Caco-2 (cell line): Measurements from ENCODE around the gene USP53. TPM values are rescaled to one million over a fixed set of nuclear protein-coding genes. Genes with fewer than 3 reads are reported as not detected.
"Not testable (repeated sequence)": the region's sequence is repeated elsewhere in the genome, so short reads cannot be mapped to it uniquely, and the experiment has no call there.

ENCODE experiments used
- BruUV-seq: library from RNA; stranded (reverse); fragments of 400-500 nt; replicated peaks from 2 replicates; lab custom pipeline; 2021; lab: Mats Ljungman, UMichigan
- CTCF ChIA-PET: fragments of 300-600 bp; sonication (Branson Sonifier 250); formaldehyde crosslinking; loops from one replicate; lab custom pipeline; 2022; ENCODE audit warnings: antibody characterized with exemption; lab: Charles Lee
- POLR2A ChIA-PET: fragments of 300-600 bp; sonication (Branson Sonifier 250); formaldehyde crosslinking; loops from one replicate; lab custom pipeline; 2022; ENCODE audit warnings: antibody characterized with exemption; lab: Charles Lee
- DNase-seq, 2 experiments: peaks; one replicate each; pipeline versions ENCODE4 v3.0.0 to v3.0.0-alpha.2; 2020 to 2022
- H3K27me3 ChIP-seq: replicated peaks from 2 replicates; pipeline ENCODE4 v1.6.0; 2011; ENCODE audit warnings: low read length; ENCODE audit not compliant: control insufficient read depth, insufficient read depth
- H3K36me3 ChIP-seq: 2 replicates; pipeline ENCODE4 v1.5.1; 2011; ENCODE audit warnings: low read length; ENCODE audit not compliant: control insufficient read depth, insufficient read depth
- H3K4me1 ChIP-seq: fragments of 250-450 bp; sonication (Bioruptor Pico); 2 replicates; pipeline ENCODE4 v1.5.1; 2020; ENCODE audit warnings: mild to moderate bottlenecking
- H3K4me3 ChIP-seq: 2 replicates; pipeline ENCODE4 v1.5.1; 2011; ENCODE audit warnings: low read depth, mild to moderate bottlenecking, control low read depth, low read length
- H3K9me3 ChIP-seq: fragments of 250-450 bp; sonication (Bioruptor Pico); 2 replicates; pipeline ENCODE4 v1.5.1; 2020; ENCODE audit warnings: mild to moderate bottlenecking, moderate library complexity
- H3K27ac Mint-ChIP-seq: one replicate; pipeline ENCODE4 v1.8.0; 2022; ENCODE audit warnings: mixed read lengths; ENCODE audit not compliant: unreplicated experiment
- H3K27me3 Mint-ChIP-seq: one replicate; pipeline ENCODE4 v1.8.0; 2022; ENCODE audit warnings: mixed read lengths; ENCODE audit not compliant: insufficient read depth, unreplicated experiment
- H3K36me3 Mint-ChIP-seq: one replicate; pipeline ENCODE4 v1.8.0; 2022; ENCODE audit warnings: mild to moderate bottlenecking, mixed read lengths; ENCODE audit not compliant: insufficient read depth, unreplicated experiment
- H3K4me1 Mint-ChIP-seq: one replicate; pipeline ENCODE4 v1.8.0; 2022; ENCODE audit warnings: low read depth, mixed read lengths; ENCODE audit not compliant: unreplicated experiment
- H3K4me3 Mint-ChIP-seq: one replicate; pipeline ENCODE4 v1.8.0; 2022; ENCODE audit warnings: mild to moderate bottlenecking, moderate library complexity, mixed read lengths; ENCODE audit not compliant: unreplicated experiment
- H3K9me3 Mint-ChIP-seq: one replicate; pipeline ENCODE4 v1.8.0; 2022; ENCODE audit warnings: mixed read lengths; ENCODE audit not compliant: unreplicated experiment
- intact Hi-C: fragments of 100-400 bp; cut with micrococcal nuclease; formaldehyde crosslinking; loops from one replicate; pipeline ENCODE4 v1.10.0; 2022; ENCODE audit not compliant: unreplicated experiment
- total RNA-seq: library from RNA; stranded (reverse); gene quantifications from 2 replicates; pipeline ENCODE4 v1.2.3, GENCODE V29; 2022
- TF ChIP-seq, protein P1 (sequence below), 2 experiments: fragments of 200-600 bp in 1 of 2; IDR thresholded peaks; 1 replicate in 1 of 2; 2 replicates in 1 of 2; pipeline versions ENCODE4 v1.5.1 to v1.8.0; 2011 to 2022; ENCODE audit warnings: antibody characterized with exemption in 1 of 2, control low read depth in 1 of 2, inconsistent platforms in 1 of 2, low read depth in 1 of 2, low read length in 1 of 2, mild to moderate bottlenecking in 1 of 2, moderate library complexity in 1 of 2; ENCODE audit not compliant: insufficient read depth in 1 of 2, severe bottlenecking in 1 of 2, unreplicated experiment in 1 of 2

The USP53 gene
- total RNA-seq, 1 experiment from 2014 or later, result 49.3 TPM

DNA sequence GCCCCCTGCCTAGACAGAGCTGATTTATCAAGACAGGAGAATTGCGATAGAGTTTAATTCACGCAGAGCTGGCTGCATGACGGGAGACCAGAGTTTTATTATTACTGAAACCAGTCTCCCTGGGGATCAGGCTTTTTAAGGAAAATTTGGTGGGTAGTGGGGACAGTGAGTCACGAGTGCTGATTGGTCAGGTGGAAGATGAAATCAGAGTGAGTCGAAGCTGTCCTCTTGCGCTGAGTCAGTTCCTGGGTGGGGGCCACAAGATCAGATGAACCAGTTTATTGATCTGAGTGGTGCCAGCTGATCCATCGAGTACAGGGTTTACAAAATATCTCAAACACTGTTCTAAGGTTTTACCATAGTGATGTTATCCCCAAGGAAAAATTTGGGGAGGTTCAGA lies 40.3 kb upstream of the USP53 start:
- POLR2A ChIA-PET, result no interaction called here
- Histone ChIP-seq H3K36me3 (no peaks in the 10 kb centered on the region), H3K4me1 (no peaks in the 10 kb centered on the region), H3K4me3 (no peak overlapping the region), H3K27me3 (no peaks in the 10 kb centered on the region), H3K9me3 (no peaks in the 10 kb centered on the region)
- no peak for DNase-seq
- no peaks in the 10 kb centered on the region for H3K27me3 Mint-ChIP-seq
- CTCF ChIA-PET, result no interaction called here
- no peaks in the 10 kb centered on the region for H3K9me3 Mint-ChIP-seq
- H3K4me1 Mint-ChIP-seq, result no peaks in the 10 kb centered on the region
- TF ChIP-seq, protein P1, sequence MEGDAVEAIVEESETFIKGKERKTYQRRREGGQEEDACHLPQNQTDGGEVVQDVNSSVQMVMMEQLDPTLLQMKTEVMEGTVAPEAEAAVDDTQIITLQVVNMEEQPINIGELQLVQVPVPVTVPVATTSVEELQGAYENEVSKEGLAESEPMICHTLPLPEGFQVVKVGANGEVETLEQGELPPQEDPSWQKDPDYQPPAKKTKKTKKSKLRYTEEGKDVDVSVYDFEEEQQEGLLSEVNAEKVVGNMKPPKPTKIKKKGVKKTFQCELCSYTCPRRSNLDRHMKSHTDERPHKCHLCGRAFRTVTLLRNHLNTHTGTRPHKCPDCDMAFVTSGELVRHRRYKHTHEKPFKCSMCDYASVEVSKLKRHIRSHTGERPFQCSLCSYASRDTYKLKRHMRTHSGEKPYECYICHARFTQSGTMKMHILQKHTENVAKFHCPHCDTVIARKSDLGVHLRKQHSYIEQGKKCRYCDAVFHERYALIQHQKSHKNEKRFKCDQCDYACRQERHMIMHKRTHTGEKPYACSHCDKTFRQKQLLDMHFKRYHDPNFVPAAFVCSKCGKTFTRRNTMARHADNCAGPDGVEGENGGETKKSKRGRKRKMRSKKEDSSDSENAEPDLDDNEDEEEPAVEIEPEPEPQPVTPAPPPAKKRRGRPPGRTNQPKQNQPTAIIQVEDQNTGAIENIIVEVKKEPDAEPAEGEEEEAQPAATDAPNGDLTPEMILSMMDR (IDR thresholded peaks at IDR 0.05; ENCODE audit: insufficient read depth in 1 of 2, low read depth in 1 of 2, low read length in 1 of 2, severe bottlenecking in 1 of 2, unreplicated experiment in 1 of 2), result no peak
- BruUV-seq, result no TSS peak
- no peaks in the 10 kb centered on the region for H3K36me3 Mint-ChIP-seq
- intact Hi-C loops, result no loop called here
- no peak overlapping the region for H3K27ac Mint-ChIP-seq
- no peak overlapping the region for H3K4me3 Mint-ChIP-seq

DNA sequence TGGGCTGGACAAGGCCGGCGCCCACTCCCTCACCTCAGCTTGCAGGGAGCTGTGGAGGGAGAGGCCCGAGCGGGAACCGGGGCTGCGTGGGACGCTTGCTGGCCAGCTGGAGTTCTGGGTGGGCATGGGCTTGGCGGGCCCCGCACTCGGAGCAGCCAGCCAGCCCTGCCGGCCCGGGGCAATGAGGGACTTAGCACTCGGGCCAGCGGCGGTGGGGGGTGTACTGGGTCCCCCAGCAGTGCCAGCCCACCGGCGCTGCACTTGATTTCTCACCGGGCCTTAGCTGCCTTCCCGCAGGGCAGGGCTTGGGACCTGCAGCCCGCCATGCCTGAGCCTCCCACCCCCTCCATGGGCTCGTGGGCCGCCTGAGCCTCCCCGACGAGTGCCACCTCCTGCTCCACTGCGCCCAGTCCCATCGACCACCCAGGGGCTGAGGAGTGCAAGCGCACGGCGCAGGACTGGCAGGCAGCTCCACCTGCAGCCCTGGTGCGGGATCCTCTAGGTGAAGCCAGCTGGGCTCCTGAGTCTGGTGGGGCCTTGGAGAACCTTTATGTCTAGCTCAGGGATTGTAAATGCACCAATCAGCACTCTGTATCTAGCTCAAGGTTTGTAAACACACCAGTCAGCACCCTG lies 38.7 kb upstream of the USP53 start:
- DNase-seq, H3K36me3 ChIP-seq, BruUV-seq, H3K27me3 ChIP-seq, CTCF ChIA-PET, H3K4me3 Mint-ChIP-seq, H3K36me3 Mint-ChIP-seq, H3K9me3 ChIP-seq, H3K9me3 Mint-ChIP-seq, POLR2A ChIA-PET, H3K4me3 ChIP-seq, intact Hi-C loops, H3K27ac Mint-ChIP-seq, H3K4me1 Mint-ChIP-seq, H3K4me1 ChIP-seq, H3K27me3 Mint-ChIP-seq: not testable (repeated sequence)

DNA sequence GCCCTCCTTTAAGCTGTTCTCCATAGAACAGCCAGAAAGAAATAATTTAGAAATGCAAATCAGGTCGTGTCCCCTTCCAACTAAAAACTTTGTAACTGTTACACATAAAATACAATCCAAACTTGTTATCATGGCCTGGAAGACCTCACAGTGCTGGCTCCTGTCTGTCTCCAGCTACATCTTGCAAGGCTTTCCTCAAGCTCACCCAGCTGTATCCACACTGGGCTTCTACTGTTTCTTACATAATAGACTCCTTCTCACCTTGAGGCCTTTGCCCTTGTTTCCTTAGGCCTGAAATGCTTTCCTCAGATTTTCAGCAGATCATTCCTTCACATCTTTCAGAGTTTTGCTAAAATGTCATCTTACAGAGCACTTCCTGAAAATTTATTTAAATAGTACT lies 33.5 kb upstream of the USP53 start:
- Mint-ChIP-seq H3K27ac (no peak overlapping the region), H3K4me3 (no peak overlapping the region), H3K4me1 (no peaks in the 10 kb centered on the region), H3K36me3 (no peaks in the 10 kb centered on the region), H3K9me3 (no peaks in the 10 kb centered on the region), H3K27me3 (no peaks in the 10 kb centered on the region)
- Histone ChIP-seq H3K4me1 (no peaks in the 10 kb centered on the region), H3K27me3 (no peaks in the 10 kb centered on the region), H3K9me3 (no peaks in the 10 kb centered on the region), H3K4me3 (no peak overlapping the region), H3K36me3 (no peaks in the 10 kb centered on the region)
- no TSS peak for BruUV-seq
- ChIA-PET CTCF (no interaction called here), POLR2A (no interaction called here)
- TF ChIP-seq, protein P1 (IDR thresholded peaks at IDR 0.05; ENCODE audit: insufficient read depth in 1 of 2, low read depth in 1 of 2, low read length in 1 of 2, severe bottlenecking in 1 of 2, unreplicated experiment in 1 of 2), result no peak
- DNase-seq, result no peak
- intact Hi-C loops, result no loop called here
